ENCODE results near the gene RFC5. TPM values are rescaled to one million over a fixed set of nuclear protein-coding genes. Genes with fewer than 3 reads are reported as not detected.

The RFC5 gene
- total and polyA plus RNA-seq, 2 of the 13 experiments (the other 11 are each of a cell fraction or from before 2014, with no cell fraction given), result 16.8 to 51.4 TPM

DNA sequence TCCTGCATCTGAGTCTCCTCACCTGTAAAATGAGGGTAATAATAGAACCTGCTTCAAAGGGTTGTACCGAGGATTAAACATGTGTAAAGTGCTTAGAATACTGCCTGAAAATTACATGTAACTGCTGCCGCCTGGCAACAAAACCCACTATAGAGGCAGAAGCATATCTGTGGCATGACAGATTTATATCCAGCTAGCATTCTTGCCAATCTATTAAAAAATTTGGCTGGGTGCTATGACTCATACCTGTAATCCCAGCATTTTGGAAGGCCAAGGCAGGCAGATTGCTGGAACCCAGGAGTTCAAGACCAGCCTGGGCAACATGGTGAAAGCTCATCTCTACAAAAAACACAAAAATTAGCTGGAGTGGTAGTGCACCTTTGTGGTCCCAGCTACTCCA lies 31.3 kb upstream of the RFC5 start (continued):
- TF ChIP-seq, protein P1, sequence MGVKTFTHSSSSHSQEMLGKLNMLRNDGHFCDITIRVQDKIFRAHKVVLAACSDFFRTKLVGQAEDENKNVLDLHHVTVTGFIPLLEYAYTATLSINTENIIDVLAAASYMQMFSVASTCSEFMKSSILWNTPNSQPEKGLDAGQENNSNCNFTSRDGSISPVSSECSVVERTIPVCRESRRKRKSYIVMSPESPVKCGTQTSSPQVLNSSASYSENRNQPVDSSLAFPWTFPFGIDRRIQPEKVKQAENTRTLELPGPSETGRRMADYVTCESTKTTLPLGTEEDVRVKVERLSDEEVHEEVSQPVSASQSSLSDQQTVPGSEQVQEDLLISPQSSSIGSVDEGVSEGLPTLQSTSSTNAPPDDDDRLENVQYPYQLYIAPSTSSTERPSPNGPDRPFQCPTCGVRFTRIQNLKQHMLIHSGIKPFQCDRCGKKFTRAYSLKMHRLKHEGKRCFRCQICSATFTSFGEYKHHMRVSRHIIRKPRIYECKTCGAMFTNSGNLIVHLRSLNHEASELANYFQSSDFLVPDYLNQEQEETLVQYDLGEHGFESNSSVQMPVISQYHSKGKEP (CRISPR knock-in tag; IDR thresholded peaks at IDR 0.05), result no peak
- TF ChIP-seq ZIK1 (CRISPR knock-in tag; IDR thresholded peaks at IDR 0.05; ENCODE audit: borderline replicate concordance, low read depth) (no peak), ZNF282 (IDR thresholded peaks at IDR 0.05; ENCODE audit: partially characterized antibody) (no peak), POLR2G (IDR thresholded peaks at IDR 0.05; ENCODE audit: low read depth, low read length) (no peak), CBX5 (CRISPR knock-in tag; IDR thresholded peaks at IDR 0.05; ENCODE audit: borderline replicate concordance) (no peak), ZNF737 (CRISPR knock-in tag; IDR thresholded peaks at IDR 0.05; ENCODE audit: borderline replicate concordance) (no peak), GPN1 (CRISPR knock-in tag; IDR thresholded peaks at IDR 0.05; ENCODE audit: borderline replicate concordance) (no peak), ZFP36L2 (CRISPR knock-in tag; IDR thresholded peaks at IDR 0.05) (no peak), ZNF101 (CRISPR knock-in tag; IDR thresholded peaks at IDR 0.05; ENCODE audit: borderline replicate concordance, low read depth) (no peak), ZNF557 (CRISPR knock-in tag; IDR thresholded peaks at IDR 0.05) (no peak), ZNF543 (CRISPR knock-in tag; IDR thresholded peaks at IDR 0.05) (no peak), MXI1 (IDR thresholded peaks at IDR 0.05; ENCODE audit: borderline replicate concordance, low read depth, low read length) (no peak), NFKB2 (CRISPR knock-in tag; IDR thresholded peaks at IDR 0.05; ENCODE audit: borderline replicate concordance) (no peak)
- TF ChIP-seq, protein P2, sequence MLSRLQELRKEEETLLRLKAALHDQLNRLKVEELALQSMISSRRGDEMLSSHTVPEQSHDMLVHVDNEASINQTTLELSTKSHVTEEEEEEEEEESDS (CRISPR knock-in tag; IDR thresholded peaks at IDR 0.05; ENCODE audit: borderline replicate concordance), result no peak
